Keratinocyte (primary cell): ENCODE results near the gene GALNT13. TPM values are rescaled to one million over a fixed set of nuclear protein-coding genes. Genes with fewer than 3 reads are reported as not detected.

Source experiments
- DNase-seq: peaks from one replicate; pipeline ENCODE4 v3.0.0-alpha.2; 2011; ENCODE audit warnings: low read depth, missing footprints, low spot score
- FAIRE-seq: peaks from 2 replicates; lab custom pipeline; 2011; peaks lifted over from hg19 to GRCh38; lab: Jason Lieb, UNC
- H2AFZ ChIP-seq: 2 replicates; pipeline ENCODE4 v1.6.0; 2012; ENCODE audit warnings: low read length, control low read depth, inconsistent platforms; ENCODE audit not compliant: control insufficient read depth
- H3K27ac ChIP-seq: 2 replicates; pipeline ENCODE4 v1.5.1; 2011; ENCODE audit warnings: low read length; ENCODE audit not compliant: control insufficient read depth, insufficient read depth
- H3K27me3 ChIP-seq: 3 replicates; pipeline ENCODE4 v1.6.0; 2011; ENCODE audit warnings: low read length; ENCODE audit not compliant: control insufficient read depth, insufficient read depth; ENCODE audit errors: extremely low read depth
- H3K36me3 ChIP-seq, 2 experiments: 2 replicates in 1 of 2; 3 replicates in 1 of 2; pipeline ENCODE4 v1.5.1; 2011; ENCODE audit warnings: low read length in 2 of 2, mild to moderate bottlenecking in 1 of 2; ENCODE audit not compliant: control insufficient read depth in 2 of 2, insufficient read depth in 2 of 2; ENCODE audit errors: extremely low read depth in 1 of 2
- H3K4me1 ChIP-seq: 3 replicates; pipeline ENCODE4 v1.5.1; 2011; ENCODE audit warnings: low read length; ENCODE audit not compliant: control insufficient read depth, insufficient read depth; ENCODE audit errors: extremely low read depth
- H3K4me2 ChIP-seq: 3 replicates; pipeline ENCODE4 v1.6.0; 2011; ENCODE audit warnings: low read depth, low read length; ENCODE audit not compliant: control insufficient read depth, insufficient read depth; ENCODE audit errors: extremely low read depth
- H3K4me3 ChIP-seq, 3 experiments: fragments of 200-600 bp in 1 of 3; sonication (generic) in 1 of 3; 2 replicates in 2 of 3; 3 replicates in 1 of 3; pipeline ENCODE4 v1.5.1; 2011 to 2016; ENCODE audit warnings: low read length in 3 of 3, mild to moderate bottlenecking in 3 of 3, control low read depth in 2 of 3, inconsistent platforms in 1 of 3, low read depth in 1 of 3, mixed read lengths in 1 of 3, mixed run types in 1 of 3, moderate library complexity in 1 of 3; ENCODE audit not compliant: control insufficient read depth in 2 of 3, insufficient read depth in 2 of 3; ENCODE audit errors: extremely low read depth in 1 of 3
- H3K79me2 ChIP-seq: 2 replicates; pipeline ENCODE4 v1.6.0; 2012; ENCODE audit warnings: low read length; ENCODE audit not compliant: control insufficient read depth, insufficient read depth
- H3K9ac ChIP-seq: 3 replicates; pipeline ENCODE4 v1.6.0; 2011; ENCODE audit warnings: low read length; ENCODE audit not compliant: control insufficient read depth, insufficient read depth; ENCODE audit errors: extremely low read depth
- H3K9me1 ChIP-seq: 3 replicates; pipeline ENCODE4 v1.6.0; 2011; ENCODE audit warnings: low read length; ENCODE audit not compliant: control insufficient read depth, insufficient read depth; ENCODE audit errors: extremely low read depth
- H3K9me3 ChIP-seq: 2 replicates; pipeline ENCODE4 v1.5.1; 2012; ENCODE audit warnings: low read depth, low read length; ENCODE audit not compliant: control insufficient read depth
- H4K20me1 ChIP-seq: 3 replicates; pipeline ENCODE4 v1.6.0; 2011; ENCODE audit warnings: low read length; ENCODE audit not compliant: control insufficient read depth, insufficient read depth; ENCODE audit errors: extremely low read depth
- CTCF ChIP-seq, 3 experiments: IDR thresholded peaks in 1 of 3; conservative IDR thresholded peaks in 1 of 3; optimal IDR thresholded peaks in 1 of 3; 2 replicates in 2 of 3; 3 replicates in 1 of 3; pipeline versions ENCODE3 to v1.5.1; 2011; ENCODE audit warnings: low read length in 3 of 3, mild to moderate bottlenecking in 3 of 3, moderate library complexity in 2 of 3, control low read depth in 1 of 3, inconsistent platforms in 1 of 3; ENCODE audit not compliant: insufficient read depth in 2 of 3; ENCODE audit errors: extremely low read depth in 1 of 3
- EZH2 ChIP-seq: IDR thresholded peaks from one replicate; pipeline ENCODE4 v1.6.1; 2012; ENCODE audit warnings: inconsistent platforms, mild to moderate bottlenecking, low read length, moderate library complexity
- dilution Hi-C: fragments of 300-500 bp; cut with MboI; formaldehyde crosslinking; loops from one replicate; pipeline ENCODE4 v1.7.0; 2020; ENCODE audit warnings: low sequenced_read_pairs; ENCODE audit not compliant: extremely low pct_ligation_motif_present
- polyA plus RNA-seq, 5 experiments: library from polyadenylated mRNA; depleted of rRNA in 3 of 5; stranded (reverse) in 3 of 5; stranded (forward) in 1 of 5; unstranded in 1 of 5; fragments of >200 nt; gene quantifications; 1 replicate in 1 of 5; 2 replicates in 3 of 5; 3 replicates in 1 of 5; pipeline versions ENCODE4 v1.2.1 to v1.2.3, GENCODE V29; 2011 to 2012; ENCODE audit warnings: missing spikeins in 2 of 5, low read depth in 1 of 5, low replicate concordance in 1 of 5

Gene GALNT13
- polyA plus RNA-seq, 1 donor (not counting 4 experiments of a cell fraction or from before 2014, with no cell fraction given), result not detected

- TF ChIP-seq EZH2 (no peak), CTCF (optimal IDR thresholded peaks at IDR 0.05 in 1 of 3, IDR thresholded peaks at IDR 0.05 in 1 of 3, conservative IDR thresholded peaks at IDR 0.05 in 1 of 3; ENCODE audit: extremely low read depth in 1 of 3, insufficient read depth in 2 of 3, low read length in 3 of 3) (no peak)
These were observed 373.2 kb downstream of the GALNT13 start for GRCh38 chr2:154244932-154245331.

DNA sequence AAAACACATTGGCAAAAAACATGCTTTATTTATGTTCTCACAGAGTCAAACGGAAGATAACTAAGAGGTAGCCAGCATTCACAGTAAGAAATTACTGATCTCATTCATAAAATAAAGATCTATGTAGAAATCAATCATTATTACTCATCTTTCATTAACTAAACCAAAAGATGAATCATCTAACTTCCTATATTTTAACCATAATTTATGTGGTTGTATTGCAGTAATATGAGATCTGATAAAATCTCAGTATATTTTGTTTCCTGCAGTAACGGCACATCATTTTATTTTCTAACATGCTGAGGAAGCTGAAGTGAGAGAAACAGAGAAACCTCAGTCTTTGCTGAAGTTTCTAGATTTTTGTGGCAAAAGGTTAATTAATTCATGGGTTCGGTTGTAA, 375.8 kb downstream of the GALNT13 start:
- Histone ChIP-seq H3K4me1 (no peaks in the 10 kb centered on the region), H3K27me3 (no peaks in the 10 kb centered on the region), H3K4me2 (no peak overlapping the region), H4K20me1 (no peaks in the 10 kb centered on the region), H3K36me3 (no peaks in the 10 kb centered on the region), H3K4me3 (no peak overlapping the region), H3K79me2 (no peaks in the 10 kb centered on the region), H3K9me1 (no peaks in the 10 kb centered on the region), H3K9me3 (no peaks in the 10 kb centered on the region), H3K9ac (no peak overlapping the region), H3K27ac (no peak overlapping the region), H2AFZ (no peak overlapping the region)
- TF ChIP-seq EZH2 (no peak), CTCF (optimal IDR thresholded peaks at IDR 0.05 in 1 of 3, IDR thresholded peaks at IDR 0.05 in 1 of 3, conservative IDR thresholded peaks at IDR 0.05 in 1 of 3; ENCODE audit: extremely low read depth in 1 of 3, insufficient read depth in 2 of 3, low read length in 3 of 3) (no peak)
- DNase-seq, result no peak
- dilution Hi-C loops, result no loop called here
- no peak for FAIRE-seq

More at GRCh38 chr2:154244932-154245331, 373.2 kb downstream of the GALNT13 start:
- Histone ChIP-seq H3K4me2 (no peak overlapping the region), H4K20me1 (no peaks in the 10 kb centered on the region), H3K4me1 (no peaks in the 10 kb centered on the region), H3K9ac (no peak overlapping the region), H3K9me3 (no peaks in the 10 kb centered on the region), H2AFZ (no peak overlapping the region), H3K79me2 (no peaks in the 10 kb centered on the region), H3K27ac (no peak overlapping the region), H3K27me3 (no peaks in the 10 kb centered on the region), H3K4me3 (no peak overlapping the region), H3K9me1 (no peaks in the 10 kb centered on the region), H3K36me3 (no peaks in the 10 kb centered on the region)
- DNase-seq (no peak), FAIRE-seq (no peak)
- dilution Hi-C loops, result no loop called here
